OCI-LY3 (cell line): ENCODE measurements around the gene INPP5F.

ENCODE experiments used
- CTCF ChIP-seq: fragments of 200-600, 300-600 bp; sonication (generic); IDR thresholded peaks from 2 replicates; pipeline ENCODE4 v1.5.1; 2014; ENCODE audit warnings: antibody characterized with exemption, low read length, low read depth
- EZH2phosphoT487 ChIP-seq: fragments of 200-600 bp; shearing (Covaris generic); IDR thresholded peaks from 2 replicates; pipeline ENCODE4 v1.6.1; 2018; ENCODE audit warnings: antibody characterized with exemption, mixed run types, low read depth

GRCh38 chr10:119762805-119763798, 37.3 kb downstream of the INPP5F start:
- TF ChIP-seq EZH2phosphoT487 (no peak), CTCF (no peak)
